Panc1 (cell line): ENCODE data around the gene DCLRE1C.

Experiments used
- POLR2AphosphoS5 ChIP-seq: IDR thresholded peaks from 2 replicates; pipeline ENCODE4 v1.6.1; 2012; ENCODE audit warnings: mild to moderate bottlenecking, low read depth, low read length, moderate library complexity
- TF ChIP-seq, protein P1 (sequence below): fragments of 450-650 bp; IDR thresholded peaks from 2 replicates; pipeline ENCODE4 v1.5.1; 2017; ENCODE audit warnings: mild to moderate bottlenecking

DNA sequence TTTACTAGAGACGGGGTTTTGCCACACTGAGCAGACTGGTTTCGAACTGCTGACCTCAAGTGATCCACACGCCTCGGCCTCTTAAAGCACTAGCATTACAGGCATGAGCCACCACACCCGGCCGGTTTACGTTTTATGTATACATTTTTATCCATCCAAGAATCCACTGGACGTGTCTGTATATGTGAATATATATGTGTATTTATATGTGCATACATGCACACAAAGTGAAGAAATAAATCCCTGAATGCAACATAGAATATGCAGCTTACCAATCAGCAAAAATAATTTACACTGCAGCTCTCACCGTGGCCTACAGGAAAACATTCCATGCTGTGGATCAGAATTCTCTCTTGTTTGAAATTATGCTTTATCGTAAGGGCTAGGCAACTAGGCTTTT, 23.3 kb downstream of the DCLRE1C start:
- TF ChIP-seq, protein P1, sequence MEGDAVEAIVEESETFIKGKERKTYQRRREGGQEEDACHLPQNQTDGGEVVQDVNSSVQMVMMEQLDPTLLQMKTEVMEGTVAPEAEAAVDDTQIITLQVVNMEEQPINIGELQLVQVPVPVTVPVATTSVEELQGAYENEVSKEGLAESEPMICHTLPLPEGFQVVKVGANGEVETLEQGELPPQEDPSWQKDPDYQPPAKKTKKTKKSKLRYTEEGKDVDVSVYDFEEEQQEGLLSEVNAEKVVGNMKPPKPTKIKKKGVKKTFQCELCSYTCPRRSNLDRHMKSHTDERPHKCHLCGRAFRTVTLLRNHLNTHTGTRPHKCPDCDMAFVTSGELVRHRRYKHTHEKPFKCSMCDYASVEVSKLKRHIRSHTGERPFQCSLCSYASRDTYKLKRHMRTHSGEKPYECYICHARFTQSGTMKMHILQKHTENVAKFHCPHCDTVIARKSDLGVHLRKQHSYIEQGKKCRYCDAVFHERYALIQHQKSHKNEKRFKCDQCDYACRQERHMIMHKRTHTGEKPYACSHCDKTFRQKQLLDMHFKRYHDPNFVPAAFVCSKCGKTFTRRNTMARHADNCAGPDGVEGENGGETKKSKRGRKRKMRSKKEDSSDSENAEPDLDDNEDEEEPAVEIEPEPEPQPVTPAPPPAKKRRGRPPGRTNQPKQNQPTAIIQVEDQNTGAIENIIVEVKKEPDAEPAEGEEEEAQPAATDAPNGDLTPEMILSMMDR: no peak
- TF ChIP-seq POLR2AphosphoS5: no peak
